K562 (cell line): ENCODE results near the gene CBFA2T3. TPM values are rescaled to one million over a fixed set of nuclear protein-coding genes. Genes with fewer than 3 reads are reported as not detected.

Source experiments
- BCOR ChIP-seq: fragments of 450-650 bp; IDR thresholded peaks from 2 replicates; pipeline ENCODE4 v1.6.1; 2016
- CREM ChIP-seq: IDR thresholded peaks from 2 replicates; pipeline ENCODE4 v1.6.1; 2014; ENCODE audit warnings: antibody characterized with exemption, low read depth
- CXXC5 ChIP-seq: fragments of 250-450 bp; sonication (Bioruptor Pico); IDR thresholded peaks from 2 replicates; pipeline ENCODE4 v1.8.0; 2022; ENCODE audit warnings: inconsistent platforms, mild to moderate bottlenecking, moderate library complexity
- GABPA ChIP-seq: fragments of 200-800 bp; sonication (Bioruptor generic); conservative IDR thresholded peaks from 2 replicates; pipeline ENCODE4 v1.6.1; 2016; ENCODE audit warnings: low read depth, missing genetic modification characterization, missing compliant biosample characterization
- HDAC8 ChIP-seq: fragments of 450-650 bp; IDR thresholded peaks from 2 replicates; pipeline ENCODE4 v1.6.1; 2016; ENCODE audit warnings: mild to moderate bottlenecking, missing genetic modification characterization, moderate library complexity, missing compliant biosample characterization
- MEIS2 ChIP-seq: fragments of 450-650 bp; IDR thresholded peaks from 2 replicates; pipeline ENCODE4 v1.6.1; 2014; ENCODE audit warnings: mild to moderate bottlenecking; ENCODE audit not compliant: partially characterized antibody
- MTA3 ChIP-seq: fragments of 450-650 bp; formaldehyde crosslinking; IDR thresholded peaks from 2 replicates; pipeline ENCODE4 v1.6.1; 2017; ENCODE audit warnings: mild to moderate bottlenecking, borderline replicate concordance
- SMARCA4 ChIP-seq: fragments of 450-650 bp; IDR thresholded peaks from 2 replicates; pipeline ENCODE4 v1.6.1; 2016
- SPI1 ChIP-seq: IDR thresholded peaks from 2 replicates; pipeline ENCODE4 v1.6.1; 2011; ENCODE audit warnings: low read depth, low read length, control low read depth, borderline replicate concordance
- ZKSCAN8 ChIP-seq: fragments of 200-800 bp; sonication (Bioruptor generic); IDR thresholded peaks from 2 replicates; pipeline ENCODE4 v1.6.1; 2016; ENCODE audit warnings: missing genetic modification characterization, missing compliant biosample characterization
- ZNF263 ChIP-seq: sonication (generic); formaldehyde crosslinking; IDR thresholded peaks from 2 replicates; pipeline ENCODE4 v1.8.0; 2022; ENCODE audit warnings: mild to moderate bottlenecking, missing genetic modification reagents, borderline replicate concordance
- ZNF354B ChIP-seq: fragments of 250-450 bp; sonication (Bioruptor Pico); IDR thresholded peaks from 2 replicates; pipeline ENCODE4 v1.4.0; 2020
- ZNF584 ChIP-seq: fragments of 200-800 bp; sonication (Bioruptor generic); IDR thresholded peaks from 2 replicates; pipeline ENCODE4 v1.6.1; 2016; ENCODE audit warnings: low read depth, mild to moderate bottlenecking, missing genetic modification characterization, missing compliant biosample characterization
- polyA plus RNA-seq, 8 experiments: library from polyadenylated mRNA; depleted of rRNA in 4 of 8; stranded (reverse) in 5 of 8; unstranded in 3 of 8; fragments of >200 nt; fragmentation: Nextera tagmentation in 2 of 8; fragmentation: Illumina TruSeq in 1 of 8; extraction: Ambion mirVana in 2 of 8; extraction: Trizol in 1 of 8; gene quantifications; 2 replicates each; pipeline versions ENCODE4 v1.2.1 to v1.2.3, GENCODE V29; 2011 to 2014; ENCODE audit warnings: inconsistent platforms in 1 of 8, missing spikeins in 1 of 8
- total RNA-seq, 7 experiments: library from RNA; depleted of rRNA in 6 of 7; stranded (reverse); fragments of >200 nt in 6 of 7; fragmentation: Illumina TruSeq in 2 of 7; extraction: Trizol in 2 of 7; gene quantifications; 2 replicates each; pipeline versions ENCODE4 v1.2.1 to v1.2.3, GENCODE V29; 2011 to 2021; ENCODE audit warnings: low replicate concordance in 1 of 7
- TF ChIP-seq, protein P1 (sequence below): fragments of 250-450 bp; sonication (Bioruptor Pico); IDR thresholded peaks from 2 replicates; pipeline ENCODE4 v1.4.0; 2020; ENCODE audit warnings: mild to moderate bottlenecking
- TF ChIP-seq, protein P2 (sequence below): sonication (generic); formaldehyde crosslinking; IDR thresholded peaks from 2 replicates; pipeline ENCODE4 v1.8.1; 2023; ENCODE audit warnings: missing genetic modification reagents, mild to moderate bottlenecking, borderline replicate concordance
- TF ChIP-seq, protein P3 (sequence below): fragments of 250-450 bp; sonication (Bioruptor Pico); IDR thresholded peaks from 2 replicates; pipeline ENCODE4 v1.5.0; 2021; ENCODE audit warnings: mild to moderate bottlenecking, borderline replicate concordance
- TF ChIP-seq, protein P4 (sequence below): IDR thresholded peaks from 3 replicates; pipeline ENCODE4 v1.6.1; 2011; ENCODE audit warnings: borderline replicate concordance, mild to moderate bottlenecking; ENCODE audit not compliant: insufficient read length, insufficient read depth

The CBFA2T3 gene
- total and polyA plus RNA-seq, 9 of the 15 experiments (the other 6 are each of a cell fraction or from before 2014, with no cell fraction given) = 2.3 to 145 (median 6.7) TPM

DNA sequence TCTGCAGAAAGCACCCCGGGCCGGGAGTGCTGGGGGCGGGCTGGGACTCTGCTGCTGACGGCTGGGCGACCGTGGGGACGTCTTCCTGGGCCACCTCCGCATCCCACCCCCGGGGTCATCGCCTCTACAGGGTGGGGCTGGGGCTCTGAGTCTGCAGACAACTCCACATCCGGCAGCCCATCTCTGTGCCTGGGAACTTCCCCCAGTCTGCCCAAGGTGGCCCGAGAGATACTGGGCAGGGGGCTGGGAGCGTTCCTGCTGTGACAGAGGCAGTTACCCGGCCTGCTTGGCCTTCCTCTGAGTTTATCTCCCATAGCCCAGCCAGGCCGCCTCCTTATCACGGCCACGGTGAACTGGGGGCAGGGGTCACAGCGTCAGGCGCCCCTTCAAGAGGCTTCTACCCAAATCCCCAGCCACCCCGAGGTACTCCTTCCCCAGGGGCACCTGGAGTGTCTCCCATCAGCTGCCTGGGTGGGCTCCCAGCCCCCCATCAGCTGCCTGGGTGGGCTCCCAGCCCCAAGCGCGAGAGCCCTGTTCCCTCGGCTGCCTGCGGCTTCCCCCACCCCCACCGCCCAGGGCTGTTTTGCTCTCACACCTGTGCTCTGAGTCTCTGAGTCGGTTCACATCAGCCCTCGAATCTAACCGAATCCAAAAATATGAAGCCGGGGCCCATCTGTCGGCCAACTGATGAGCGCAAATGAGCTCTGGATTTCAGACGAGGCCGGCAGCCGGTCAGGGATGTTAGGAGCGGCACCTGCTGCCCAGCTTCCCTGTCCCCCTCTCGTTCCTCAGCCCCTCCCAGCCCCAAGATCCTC lies 15.6 kb upstream of the CBFA2T3 start (continued):
- no peak for TF ChIP-seq ZNF354B (CRISPR knock-in tag)
- 0 out of 2 replicates have a peak, but pooled peaks have one; percentile 10 for TF ChIP-seq HDAC8 (tag)
- TF ChIP-seq, protein P1, sequence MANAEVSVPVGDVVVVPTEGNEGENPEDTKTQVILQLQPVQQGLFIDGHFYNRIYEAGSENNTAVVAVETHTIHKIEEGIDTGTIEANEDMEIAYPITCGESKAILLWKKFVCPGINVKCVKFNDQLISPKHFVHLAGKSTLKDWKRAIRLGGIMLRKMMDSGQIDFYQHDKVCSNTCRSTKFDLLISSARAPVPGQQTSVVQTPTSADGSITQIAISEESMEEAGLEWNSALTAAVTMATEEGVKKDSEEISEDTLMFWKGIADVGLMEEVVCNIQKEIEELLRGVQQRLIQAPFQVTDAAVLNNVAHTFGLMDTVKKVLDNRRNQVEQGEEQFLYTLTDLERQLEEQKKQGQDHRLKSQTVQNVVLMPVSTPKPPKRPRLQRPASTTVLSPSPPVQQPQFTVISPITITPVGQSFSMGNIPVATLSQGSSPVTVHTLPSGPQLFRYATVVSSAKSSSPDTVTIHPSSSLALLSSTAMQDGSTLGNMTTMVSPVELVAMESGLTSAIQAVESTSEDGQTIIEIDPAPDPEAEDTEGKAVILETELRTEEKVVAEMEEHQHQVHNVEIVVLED (CRISPR knock-in tag) = peak; percentile 46; the same call in 1 of the 2 replicates
- TF ChIP-seq CREM = peak; percentile 86
- peak; percentile 78; the same call in 1 of the 2 replicates for TF ChIP-seq ZNF584
- peak; percentile 73 for TF ChIP-seq MEIS2
- peak; percentile 83 for TF ChIP-seq MTA3
- TF ChIP-seq BCOR = peak; percentile 83
- TF ChIP-seq, protein P2, sequence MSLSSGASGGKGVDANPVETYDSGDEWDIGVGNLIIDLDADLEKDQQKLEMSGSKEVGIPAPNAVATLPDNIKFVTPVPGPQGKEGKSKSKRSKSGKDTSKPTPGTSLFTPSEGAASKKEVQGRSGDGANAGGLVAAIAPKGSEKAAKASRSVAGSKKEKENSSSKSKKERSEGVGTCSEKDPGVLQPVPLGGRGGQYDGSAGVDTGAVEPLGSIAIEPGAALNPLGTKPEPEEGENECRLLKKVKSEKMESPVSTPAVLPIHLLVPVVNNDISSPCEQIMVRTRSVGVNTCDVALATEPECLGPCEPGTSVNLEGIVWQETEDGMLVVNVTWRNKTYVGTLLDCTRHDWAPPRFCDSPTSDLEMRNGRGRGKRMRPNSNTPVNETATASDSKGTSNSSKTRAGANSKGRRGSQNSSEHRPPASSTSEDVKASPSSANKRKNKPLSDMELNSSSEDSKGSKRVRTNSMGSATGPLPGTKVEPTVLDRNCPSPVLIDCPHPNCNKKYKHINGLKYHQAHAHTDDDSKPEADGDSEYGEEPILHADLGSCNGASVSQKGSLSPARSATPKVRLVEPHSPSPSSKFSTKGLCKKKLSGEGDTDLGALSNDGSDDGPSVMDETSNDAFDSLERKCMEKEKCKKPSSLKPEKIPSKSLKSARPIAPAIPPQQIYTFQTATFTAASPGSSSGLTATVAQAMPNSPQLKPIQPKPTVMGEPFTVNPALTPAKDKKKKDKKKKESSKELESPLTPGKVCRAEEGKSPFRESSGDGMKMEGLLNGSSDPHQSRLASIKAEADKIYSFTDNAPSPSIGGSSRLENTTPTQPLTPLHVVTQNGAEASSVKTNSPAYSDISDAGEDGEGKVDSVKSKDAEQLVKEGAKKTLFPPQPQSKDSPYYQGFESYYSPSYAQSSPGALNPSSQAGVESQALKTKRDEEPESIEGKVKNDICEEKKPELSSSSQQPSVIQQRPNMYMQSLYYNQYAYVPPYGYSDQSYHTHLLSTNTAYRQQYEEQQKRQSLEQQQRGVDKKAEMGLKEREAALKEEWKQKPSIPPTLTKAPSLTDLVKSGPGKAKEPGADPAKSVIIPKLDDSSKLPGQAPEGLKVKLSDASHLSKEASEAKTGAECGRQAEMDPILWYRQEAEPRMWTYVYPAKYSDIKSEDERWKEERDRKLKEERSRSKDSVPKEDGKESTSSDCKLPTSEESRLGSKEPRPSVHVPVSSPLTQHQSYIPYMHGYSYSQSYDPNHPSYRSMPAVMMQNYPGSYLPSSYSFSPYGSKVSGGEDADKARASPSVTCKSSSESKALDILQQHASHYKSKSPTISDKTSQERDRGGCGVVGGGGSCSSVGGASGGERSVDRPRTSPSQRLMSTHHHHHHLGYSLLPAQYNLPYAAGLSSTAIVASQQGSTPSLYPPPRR = peak; percentile 92; the same call in 1 of the 2 replicates
- TF ChIP-seq GABPA (tag) = peak; percentile 69
- TF ChIP-seq, protein P3, sequence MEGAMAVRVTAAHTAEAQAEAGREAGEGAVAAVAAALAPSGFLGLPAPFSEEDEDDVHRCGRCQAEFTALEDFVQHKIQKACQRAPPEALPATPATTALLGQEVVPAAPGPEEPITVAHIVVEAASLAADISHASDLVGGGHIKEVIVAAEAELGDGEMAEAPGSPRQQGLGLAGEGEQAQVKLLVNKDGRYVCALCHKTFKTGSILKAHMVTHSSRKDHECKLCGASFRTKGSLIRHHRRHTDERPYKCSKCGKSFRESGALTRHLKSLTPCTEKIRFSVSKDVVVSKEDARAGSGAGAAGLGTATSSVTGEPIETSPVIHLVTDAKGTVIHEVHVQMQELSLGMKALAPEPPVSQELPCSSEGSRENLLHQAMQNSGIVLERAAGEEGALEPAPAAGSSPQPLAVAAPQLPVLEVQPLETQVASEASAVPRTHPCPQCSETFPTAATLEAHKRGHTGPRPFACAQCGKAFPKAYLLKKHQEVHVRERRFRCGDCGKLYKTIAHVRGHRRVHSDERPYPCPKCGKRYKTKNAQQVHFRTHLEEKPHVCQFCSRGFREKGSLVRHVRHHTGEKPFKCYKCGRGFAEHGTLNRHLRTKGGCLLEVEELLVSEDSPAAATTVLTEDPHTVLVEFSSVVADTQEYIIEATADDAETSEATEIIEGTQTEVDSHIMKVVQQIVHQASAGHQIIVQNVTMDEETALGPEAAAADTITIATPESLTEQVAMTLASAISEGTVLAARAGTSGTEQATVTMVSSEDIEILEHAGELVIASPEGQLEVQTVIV (CRISPR knock-in tag) = no peak
- TF ChIP-seq, protein P4, sequence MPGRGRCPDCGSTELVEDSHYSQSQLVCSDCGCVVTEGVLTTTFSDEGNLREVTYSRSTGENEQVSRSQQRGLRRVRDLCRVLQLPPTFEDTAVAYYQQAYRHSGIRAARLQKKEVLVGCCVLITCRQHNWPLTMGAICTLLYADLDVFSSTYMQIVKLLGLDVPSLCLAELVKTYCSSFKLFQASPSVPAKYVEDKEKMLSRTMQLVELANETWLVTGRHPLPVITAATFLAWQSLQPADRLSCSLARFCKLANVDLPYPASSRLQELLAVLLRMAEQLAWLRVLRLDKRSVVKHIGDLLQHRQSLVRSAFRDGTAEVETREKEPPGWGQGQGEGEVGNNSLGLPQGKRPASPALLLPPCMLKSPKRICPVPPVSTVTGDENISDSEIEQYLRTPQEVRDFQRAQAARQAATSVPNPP = no peak
- peak; percentile 97 for TF ChIP-seq SMARCA4
- peak; percentile 84; the same call in 1 of the 2 replicates for TF ChIP-seq ZKSCAN8 (CRISPR knock-in tag)
- peak; percentile 51; the same call in 1 of the 2 replicates for TF ChIP-seq SPI1
- peak; percentile 99 for TF ChIP-seq CXXC5 (CRISPR knock-in tag)
- TF ChIP-seq ZNF263 (CRISPR knock-in tag) = peak; percentile 79; the same call in 1 of the 2 replicates
